HFFc6 (cell line): ENCODE data around the gene IL7R. TPM values are rescaled to one million over a fixed set of nuclear protein-coding genes. Genes with fewer than 3 reads are reported as not detected.
"Not testable (repeated sequence)": the region's sequence is repeated elsewhere in the genome, so short reads cannot be mapped to it uniquely, and the experiment has no call there.

ENCODE experiments used
- DNase-seq: peaks from one replicate; pipeline ENCODE4 v3.0.0-alpha.2; 2018
- H3K27ac Mint-ChIP-seq: 2 replicates; pipeline ENCODE4 v1.8.0; 2020; ENCODE audit warnings: mild to moderate bottlenecking, mixed read lengths
- H3K27me3 Mint-ChIP-seq: 2 replicates; pipeline ENCODE4 v1.8.0; 2021; ENCODE audit warnings: mild to moderate bottlenecking, moderate library complexity, mixed read lengths; ENCODE audit not compliant: insufficient read depth
- H3K36me3 Mint-ChIP-seq: 2 replicates; pipeline ENCODE4 v1.8.0; 2021; ENCODE audit warnings: low read depth, mixed read lengths
- H3K4me1 Mint-ChIP-seq: 2 replicates; pipeline ENCODE4 v1.8.0; 2020; ENCODE audit warnings: low read depth, mixed read lengths
- H3K4me3 Mint-ChIP-seq: 2 replicates; pipeline ENCODE4 v1.8.0; 2020; ENCODE audit warnings: mild to moderate bottlenecking, moderate library complexity, mixed read lengths
- H3K9me3 Mint-ChIP-seq: 2 replicates; pipeline ENCODE4 v1.8.0; 2020; ENCODE audit warnings: mild to moderate bottlenecking, mixed read lengths
- CTCF ChIP-seq: fragments of 200-600 bp; sonication (generic); IDR thresholded peaks from 2 replicates; pipeline ENCODE4 v1.5.0; 2021; ENCODE audit warnings: antibody characterized with exemption, mild to moderate bottlenecking
- total RNA-seq, 6 experiments: library from RNA; stranded (reverse); fragmentation: NEBNext Ultra II Directional; extraction: Animal tissue kit (Norgen Biotek cat#: 25700); gene quantifications; 2 replicates in 1 of 6; 3 replicates in 5 of 6; pipeline ENCODE4 v1.2.3, GENCODE V29; 2021

IL7R gene
- total RNA-seq, 6 experiments from 2014 or later, result 37.2 to 63.2 (median 45.2) TPM

- H3K27ac Mint-ChIP-seq, result no peak overlapping the region
- H3K4me3 Mint-ChIP-seq, result no peak overlapping the region
Observed at GRCh38 chr5:35842856-35843255, 13.8 kb upstream of the IL7R start.

GRCh38 chr5:35845508-35845907 is 11.2 kb upstream of the IL7R start:
- not testable (repeated sequence) for H3K27ac Mint-ChIP-seq, H3K27me3 Mint-ChIP-seq, DNase-seq, H3K4me3 Mint-ChIP-seq, H3K4me1 Mint-ChIP-seq
- H3K36me3 Mint-ChIP-seq, result peaks cover 36% of the 10 kb centered on the region
- H3K9me3 Mint-ChIP-seq, result peaks cover 36% of the 10 kb centered on the region

More at GRCh38 chr5:35842856-35843255, 13.8 kb upstream of the IL7R start:
- no peak for DNase-seq
- TF ChIP-seq CTCF, result no peak
- peaks cover 9% of the 10 kb centered on the region for H3K4me1 Mint-ChIP-seq
- no peaks in the 10 kb centered on the region; the same call in 1 of the 2 replicates for H3K27me3 Mint-ChIP-seq
- H3K9me3 Mint-ChIP-seq, result peaks cover 36% of the 10 kb centered on the region
- H3K36me3 Mint-ChIP-seq, result peaks cover 36% of the 10 kb centered on the region

- Mint-ChIP-seq H3K27me3 (no peaks in the 10 kb centered on the region; the same call in none of the 2 replicates), H3K27ac (no peak overlapping the region), H3K4me1 (peaks cover 20% of the 10 kb centered on the region), H3K9me3 (peaks cover 36% of the 10 kb centered on the region), H3K36me3 (peaks cover 36% of the 10 kb centered on the region), H3K4me3 (no peak overlapping the region)
- no peak for DNase-seq
- no peak for TF ChIP-seq CTCF
Observed at GRCh38 chr5:35847491-35847890, 9.2 kb upstream of the IL7R start.

GRCh38 chr5:35847961-35848360 is 8.7 kb upstream of the IL7R start:
- H3K27me3 Mint-ChIP-seq, result no peaks in the 10 kb centered on the region; the same call in none of the 2 replicates
- H3K4me1 Mint-ChIP-seq, result peaks cover 25% of the 10 kb centered on the region
- TF ChIP-seq CTCF, result no peak
- DNase-seq, result no peak
- peaks cover 34% of the 10 kb centered on the region for H3K9me3 Mint-ChIP-seq
- peaks cover 35% of the 10 kb centered on the region for H3K36me3 Mint-ChIP-seq
- no peak overlapping the region for H3K4me3 Mint-ChIP-seq
- no peak overlapping the region for H3K27ac Mint-ChIP-seq

GRCh38 chr5:35849860-35850259 is 6.8 kb upstream of the IL7R start:
- DNase-seq, result no peak
- peaks cover 22% of the 10 kb centered on the region for H3K36me3 Mint-ChIP-seq
- peaks cover 22% of the 10 kb centered on the region for H3K9me3 Mint-ChIP-seq
- H3K27ac Mint-ChIP-seq, result no peak overlapping the region
- TF ChIP-seq CTCF, result no peak
- no peak overlapping the region for H3K4me3 Mint-ChIP-seq
- H3K4me1 Mint-ChIP-seq, result peaks cover 44% of the 10 kb centered on the region
- no peaks in the 10 kb centered on the region; the same call in none of the 2 replicates for H3K27me3 Mint-ChIP-seq

GRCh38 chr5:35850967-35851680 is 5.6 kb upstream of the IL7R start:
- Mint-ChIP-seq H3K4me3 (peak overlapping the region; percentile 83), H3K4me1 (peaks cover 56% of the 10 kb centered on the region), H3K27ac (peak overlapping the region; percentile 28; the same call in 1 of the 2 replicates), H3K9me3 (peaks cover 9% of the 10 kb centered on the region), H3K36me3 (peaks cover 11% of the 10 kb centered on the region), H3K27me3 (no peaks in the 10 kb centered on the region; the same call in none of the 2 replicates)
- TF ChIP-seq CTCF, result no peak
- DNase-seq, result no peak
